ENCODE measurements around the gene TTC28.
"Not testable (repeated sequence)": the region's sequence is repeated elsewhere in the genome, so short reads cannot be mapped to it uniquely, and the experiment has no call there.

TTC28 gene

GRCh38 chr22:28172892-28173670, 506.6 kb downstream of the TTC28 start:
- DNase-seq: no peak

- DNase-seq: no peak
These were observed 507.9 kb downstream of the TTC28 start for GRCh38 chr22:28171712-28172111.

- DNase-seq: no peak
These were observed 508.5 kb downstream of the TTC28 start for GRCh38 chr22:28171115-28171514.

- DNase-seq: not testable (repeated sequence)
These were observed 510.3 kb downstream of the TTC28 start for GRCh38 chr22:28169314-28169713.

GRCh38 chr22:28155808-28156207, 523.8 kb downstream of the TTC28 start:
- DNase-seq: no peak

- DNase-seq: no peak
These were observed 524.8 kb downstream of the TTC28 start for GRCh38 chr22:28154861-28155260.

- DNase-seq: no peak
These were observed 528.4 kb downstream of the TTC28 start for GRCh38 chr22:28151151-28151816.

GRCh38 chr22:28148816-28149465, 530.7 kb downstream of the TTC28 start:
- no peak for DNase-seq

- no peak for DNase-seq
These were observed 532.2 kb downstream of the TTC28 start for GRCh38 chr22:28147401-28147800.

GRCh38 chr22:28146401-28147314, 533.0 kb downstream of the TTC28 start:
- DNase-seq: no peak

GRCh38 chr22:28143961-28144745, 535.5 kb downstream of the TTC28 start:
- no peak for DNase-seq

GRCh38 chr22:28143241-28143865, 536.3 kb downstream of the TTC28 start:
- DNase-seq: no peak

GRCh38 chr22:28142361-28142961, 537.2 kb downstream of the TTC28 start:
- DNase-seq: no peak

- no peak for DNase-seq
These were observed 538.0 kb downstream of the TTC28 start for GRCh38 chr22:28141614-28142013.

- no peak for DNase-seq
These were observed 539.7 kb downstream of the TTC28 start for GRCh38 chr22:28139961-28140360.

GRCh38 chr22:28139516-28139915, 540.1 kb downstream of the TTC28 start:
- DNase-seq: no peak

GRCh38 chr22:28137036-28137435, 542.6 kb downstream of the TTC28 start:
- DNase-seq: no peak

GRCh38 chr22:28132466-28132865, 547.2 kb downstream of the TTC28 start:
- no peak for DNase-seq

- DNase-seq: no peak
These were observed 550.2 kb downstream of the TTC28 start for GRCh38 chr22:28129319-28129962.

GRCh38 chr22:28128827-28129226, 550.8 kb downstream of the TTC28 start:
- no peak for DNase-seq

GRCh38 chr22:28125799-28126198, 553.8 kb downstream of the TTC28 start:
- no peak for DNase-seq
